ENCODE data around the gene TXK.

Gene TXK

DNA sequence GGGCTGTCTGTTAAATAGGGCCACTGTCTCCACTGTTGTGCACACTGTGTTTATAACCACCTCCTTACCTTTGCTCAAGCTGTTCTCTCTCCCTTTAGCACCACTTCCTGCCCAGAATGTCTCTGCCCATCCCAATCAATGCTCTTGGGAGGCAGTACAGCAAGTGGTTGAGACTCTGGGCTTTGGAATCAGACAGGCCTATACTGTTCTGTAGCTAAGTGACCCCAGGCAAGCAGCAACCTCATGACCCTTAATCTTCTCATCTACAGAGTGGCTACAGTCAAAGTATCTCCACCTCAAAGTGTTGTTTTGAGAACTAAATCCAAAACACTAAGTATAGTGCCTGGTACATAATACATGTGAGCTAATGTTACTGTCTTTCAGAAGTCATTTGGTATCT lies 3.8 kb upstream of the TXK start:
- DNase-seq (ENCODE audit: low read depth, low spot score) = no peak

DNA sequence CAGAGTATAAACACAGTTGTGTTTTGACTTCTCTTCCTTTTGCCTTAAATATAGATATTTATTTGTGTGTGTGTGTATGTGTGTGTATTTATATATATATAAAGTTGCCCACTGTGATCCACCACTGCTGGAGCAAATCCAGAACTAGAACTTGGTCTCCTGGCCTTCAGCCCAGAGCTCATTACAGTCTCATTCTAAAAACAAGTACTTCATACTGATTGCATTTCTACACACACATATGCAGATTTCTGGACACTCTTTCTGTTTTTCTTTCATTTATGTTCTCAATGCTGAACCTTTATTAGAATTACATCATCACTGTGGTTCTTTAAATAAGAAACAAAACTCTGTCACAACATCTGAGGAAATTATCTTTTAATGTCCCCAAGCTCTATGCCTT lies 381 bp downstream of the TXK start:
- no peak for DNase-seq (ENCODE audit: low read depth, low spot score)

DNA sequence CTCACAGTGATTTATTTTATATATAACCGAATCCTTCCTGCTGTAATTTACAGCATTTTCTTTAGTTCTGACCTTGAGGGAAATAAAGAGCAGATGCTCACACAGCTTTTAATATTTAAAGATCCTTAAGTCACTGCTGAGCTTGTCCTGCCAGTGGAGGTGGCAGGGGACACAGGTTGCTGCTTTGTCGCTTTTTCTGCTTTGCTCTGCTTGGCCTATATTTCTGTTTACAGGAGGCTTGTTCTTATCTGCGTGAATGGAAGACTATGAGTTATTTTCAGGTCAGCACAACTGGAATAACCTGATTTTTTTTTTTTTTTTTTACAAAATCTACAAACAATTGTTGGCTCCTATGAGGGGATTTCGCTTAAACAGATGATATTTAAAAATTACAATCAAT lies 2.3 kb downstream of the TXK start:
- DNase-seq (ENCODE audit: low read depth, low spot score) = no peak

DNA sequence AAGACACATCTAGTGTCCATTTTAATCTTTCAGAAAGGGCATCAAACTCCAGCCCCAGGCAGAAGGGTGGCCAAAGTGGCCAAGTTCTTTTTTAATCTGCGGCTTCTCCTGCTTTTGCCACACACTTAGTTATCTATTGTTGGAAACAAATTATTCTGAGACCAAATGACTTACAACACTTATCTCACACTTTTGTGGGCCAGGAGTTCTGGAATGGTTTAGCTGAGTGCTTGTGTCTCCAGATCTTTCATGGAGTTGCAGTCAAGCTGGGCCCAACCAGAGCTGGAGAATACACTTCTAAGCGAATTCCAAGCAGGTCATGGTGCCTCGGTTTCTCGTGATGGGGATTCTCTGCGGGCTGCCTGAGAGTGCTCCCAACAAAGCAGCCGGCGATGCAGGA lies 4.0 kb downstream of the TXK start:
- no peak for DNase-seq (ENCODE audit: low read depth, low spot score)

DNA sequence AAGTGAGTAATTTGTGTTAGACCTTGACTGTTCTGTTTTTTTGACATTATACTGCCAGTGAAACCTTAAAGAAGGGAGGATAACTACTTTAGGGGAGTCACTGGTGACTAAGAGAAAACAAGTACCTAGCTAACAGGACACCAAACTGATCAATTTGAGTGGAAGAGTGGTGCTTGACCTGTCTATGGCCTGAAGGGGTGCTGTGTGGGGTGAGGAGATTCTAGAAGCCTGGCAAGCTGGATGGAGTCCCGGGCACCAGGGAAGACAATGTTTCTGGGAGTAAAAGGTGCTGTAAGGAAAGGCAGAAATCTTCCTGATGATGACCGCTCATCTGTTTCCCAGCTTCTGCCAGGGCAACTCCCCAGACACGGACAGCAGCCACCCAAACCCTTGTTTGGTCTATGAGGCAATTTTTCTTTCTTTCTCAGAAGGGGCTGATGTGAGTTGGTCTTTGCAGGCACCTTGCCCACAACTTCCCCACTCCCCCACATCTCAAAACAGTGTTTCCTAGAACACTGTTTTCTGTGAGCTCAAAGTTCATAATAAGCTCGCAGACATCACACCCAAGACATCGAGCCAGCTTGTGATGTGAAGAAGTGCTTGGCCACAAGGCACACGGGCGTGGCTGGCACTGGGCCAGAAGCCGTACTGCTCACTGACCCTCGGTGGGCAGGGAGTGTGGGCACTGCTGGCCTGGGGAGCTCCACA lies 4.6 kb downstream of the TXK start:
- no peak for DNase-seq (ENCODE audit: low read depth, low spot score)

DNA sequence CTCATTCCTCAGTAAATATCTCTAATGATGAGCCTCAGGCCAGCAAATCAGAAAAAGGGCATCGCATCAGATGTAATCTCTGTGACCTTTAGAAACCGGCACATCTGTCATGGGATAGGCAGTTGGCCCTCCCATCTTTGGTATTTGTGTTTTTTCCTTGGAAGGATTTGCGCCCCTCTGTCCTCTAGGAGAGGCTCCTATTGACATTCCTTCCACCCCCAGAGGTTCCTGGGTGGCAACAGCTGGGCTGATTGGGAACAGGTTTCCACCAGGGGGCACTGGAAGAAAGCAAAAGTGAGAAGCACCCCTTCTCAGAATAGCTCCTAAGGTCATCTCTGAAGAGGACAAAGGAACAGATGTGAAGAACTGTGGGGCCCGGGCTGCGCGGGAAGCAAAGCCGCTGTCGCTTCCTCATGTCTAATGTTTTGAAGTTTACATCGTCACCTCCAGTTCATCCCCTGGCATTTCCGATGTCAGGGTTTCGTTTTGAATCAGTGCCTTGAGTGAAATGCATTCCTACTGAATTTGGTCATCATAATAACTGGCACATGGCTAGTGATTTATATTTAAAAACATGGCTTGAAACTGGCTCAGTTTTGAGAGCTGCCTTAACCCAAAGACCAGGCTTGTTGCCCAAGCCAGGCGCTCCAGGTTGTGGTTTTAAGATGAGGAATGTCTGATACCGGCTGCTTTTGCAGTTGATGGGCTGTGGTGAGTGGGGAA lies 6.2 kb downstream of the TXK start:
- DNase-seq (ENCODE audit: low read depth, low spot score) = peak; percentile 39

- no peak for DNase-seq (ENCODE audit: low read depth, low spot score)
Measured at GRCh38 chr4:48127231-48127630, 6.8 kb downstream of the TXK start.

DNA sequence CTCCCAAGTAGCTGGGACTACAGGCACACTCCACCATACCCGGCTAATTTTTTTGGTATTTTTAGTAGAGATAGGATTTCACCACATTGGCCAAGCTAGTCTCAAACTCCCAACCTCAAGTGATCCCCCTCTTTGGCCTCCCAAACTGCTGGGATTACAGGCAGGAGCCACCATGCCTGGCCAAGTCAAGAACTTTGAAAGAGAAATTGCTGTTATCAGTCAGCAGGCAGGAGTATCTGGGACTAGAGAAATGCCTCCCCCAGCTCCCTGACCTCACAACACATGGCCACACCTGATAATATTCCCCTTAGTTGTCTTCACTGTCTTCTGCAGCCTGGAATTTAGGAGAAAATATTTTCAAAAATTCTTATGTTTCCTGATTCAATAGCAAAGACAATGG lies 7.4 kb downstream of the TXK start:
- no peak for DNase-seq (ENCODE audit: low read depth, low spot score)

- DNase-seq (ENCODE audit: low read depth, low spot score) = no peak
Measured at GRCh38 chr4:48124870-48125269, 9.2 kb downstream of the TXK start.

DNA sequence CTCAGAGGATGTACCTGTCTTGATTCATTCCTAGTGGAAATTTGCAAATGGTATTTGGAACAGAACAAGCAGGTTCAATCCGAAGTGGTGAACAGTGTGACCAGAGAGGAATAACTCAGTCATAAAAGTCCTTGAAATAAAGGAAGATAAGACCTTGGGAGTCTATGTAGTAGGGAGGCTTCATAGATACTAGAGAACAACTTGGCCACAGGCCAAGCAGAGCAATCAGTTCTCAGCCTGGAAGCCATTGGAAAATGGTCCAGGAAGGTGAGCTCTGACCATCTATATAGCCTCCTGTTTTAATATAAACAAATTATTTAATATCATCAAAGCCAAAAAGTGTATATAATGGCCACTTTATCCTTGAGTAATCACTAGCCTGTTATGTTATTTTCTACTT lies 11.3 kb downstream of the TXK start:
- DNase-seq (ENCODE audit: low read depth, low spot score) = no peak

GRCh38 chr4:48121180-48121579 lies 12.9 kb downstream of the TXK start:
- DNase-seq (ENCODE audit: low read depth, low spot score) = no peak

- no peak for DNase-seq (ENCODE audit: low read depth, low spot score)
Measured at GRCh38 chr4:48120132-48120531, 13.9 kb downstream of the TXK start.

DNA sequence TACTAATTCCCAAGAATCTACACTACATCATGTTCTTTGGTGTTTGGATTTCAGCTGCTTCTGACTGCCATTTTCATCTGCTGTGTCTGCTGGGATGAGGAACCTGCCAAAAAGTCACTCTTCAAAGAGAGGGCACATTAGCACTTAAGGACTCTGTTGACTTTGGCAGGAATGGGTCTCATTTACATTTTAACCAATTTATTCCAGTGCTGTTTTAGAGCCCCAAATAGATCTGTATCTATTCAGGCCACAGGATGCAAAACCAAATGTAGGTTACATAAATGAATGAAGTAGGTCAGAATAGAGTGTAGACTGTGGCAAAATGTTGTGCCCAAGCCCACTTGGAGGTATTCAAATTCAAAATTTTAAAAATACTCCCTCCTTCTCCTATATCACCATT lies 14.4 kb downstream of the TXK start:
- no peak for DNase-seq (ENCODE audit: low read depth, low spot score)

DNA sequence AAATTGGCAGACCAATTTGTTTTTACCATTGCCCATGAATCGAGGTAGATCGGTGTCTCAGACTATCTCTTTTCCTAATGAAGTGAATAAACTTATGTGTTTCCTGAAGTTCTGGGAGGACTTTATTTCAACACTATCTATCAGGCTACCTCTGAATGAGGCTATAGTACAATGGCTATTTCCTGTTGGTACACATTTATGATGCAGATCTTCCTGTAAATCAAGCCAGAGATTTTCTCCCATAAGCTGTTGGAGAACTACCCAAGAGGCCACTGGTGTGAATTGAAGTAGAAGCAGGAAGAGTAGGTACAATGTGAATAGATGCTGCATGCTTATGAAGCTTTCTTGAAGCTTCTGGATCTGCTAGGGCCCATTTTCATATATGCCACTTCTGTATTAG lies 16.0 kb downstream of the TXK start:
- DNase-seq (ENCODE audit: low read depth, low spot score) = no peak

GRCh38 chr4:48116582-48116981 lies 17.5 kb downstream of the TXK start:
- DNase-seq (ENCODE audit: low read depth, low spot score) = no peak

- no peak for DNase-seq (ENCODE audit: low read depth, low spot score)
Measured at GRCh38 chr4:48114412-48114811, 19.6 kb downstream of the TXK start.

GRCh38 chr4:48112017-48112667 lies 21.9 kb downstream of the TXK start:
- DNase-seq (ENCODE audit: low read depth, low spot score) = no peak

DNA sequence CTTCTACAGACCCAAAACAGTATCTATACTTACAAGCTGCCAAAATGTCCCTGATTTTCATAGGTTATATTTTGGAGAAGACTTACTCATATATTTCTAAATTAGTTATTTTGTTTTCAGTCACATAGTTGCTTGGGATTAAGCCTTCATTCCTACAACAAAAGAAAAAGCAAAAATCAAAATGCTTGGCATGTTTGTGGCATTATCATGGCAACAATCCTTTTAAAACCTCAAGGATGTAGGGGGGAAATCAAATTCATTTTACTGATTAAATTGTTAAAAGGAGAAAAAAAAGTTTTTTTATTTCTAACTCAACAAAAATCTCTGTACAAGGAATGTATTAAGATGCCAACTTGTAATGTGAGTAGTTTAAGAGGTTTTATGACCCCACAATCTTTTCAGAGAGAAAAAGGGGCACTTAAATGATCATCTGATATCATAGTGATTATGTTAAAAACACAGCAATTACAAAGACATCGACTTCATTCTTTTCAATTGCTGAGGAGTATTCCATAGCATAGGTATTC lies 23.5 kb downstream of the TXK start:
- DNase-seq (ENCODE audit: low read depth, low spot score) = no peak

DNA sequence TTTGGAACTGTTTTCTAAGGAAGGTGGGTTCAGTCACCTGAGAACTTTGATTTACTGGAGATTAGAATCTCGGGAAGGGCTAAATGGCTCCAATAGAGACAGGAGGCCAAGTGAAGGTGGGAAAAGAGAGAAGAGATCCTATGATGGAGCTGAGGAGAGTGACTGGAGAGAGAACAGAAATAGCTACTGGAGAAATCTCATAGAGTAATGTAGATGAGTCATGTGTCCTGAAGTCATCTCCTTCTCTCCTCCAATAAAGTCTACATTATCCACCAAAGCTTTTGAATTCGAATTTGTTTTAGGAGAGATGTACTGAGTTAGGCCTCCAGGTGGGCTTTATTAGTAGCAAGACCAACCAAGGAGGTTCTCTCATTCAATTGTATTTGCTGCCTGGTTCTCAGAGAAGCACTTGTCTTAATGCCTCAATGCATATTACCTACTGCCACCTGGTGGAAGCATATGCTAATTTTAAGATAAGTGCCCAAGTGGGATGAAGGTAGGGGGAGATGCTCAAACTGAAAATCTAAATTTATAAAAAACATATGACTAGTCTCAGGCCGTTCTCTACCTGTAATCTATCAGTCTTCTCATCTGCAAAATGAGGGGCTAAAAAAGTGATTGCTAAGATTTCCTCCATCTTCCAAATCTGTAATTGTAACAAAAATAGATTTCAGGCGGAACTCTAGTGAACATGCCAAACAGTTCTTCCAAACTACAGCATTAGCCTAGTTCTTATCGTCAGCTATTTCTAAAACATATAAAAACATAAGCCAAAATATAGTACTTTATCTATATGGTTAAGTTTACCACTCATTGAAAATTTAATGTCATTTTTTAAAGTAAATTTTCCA lies 24.4 kb downstream of the TXK start:
- DNase-seq (ENCODE audit: low read depth, low spot score) = no peak

DNA sequence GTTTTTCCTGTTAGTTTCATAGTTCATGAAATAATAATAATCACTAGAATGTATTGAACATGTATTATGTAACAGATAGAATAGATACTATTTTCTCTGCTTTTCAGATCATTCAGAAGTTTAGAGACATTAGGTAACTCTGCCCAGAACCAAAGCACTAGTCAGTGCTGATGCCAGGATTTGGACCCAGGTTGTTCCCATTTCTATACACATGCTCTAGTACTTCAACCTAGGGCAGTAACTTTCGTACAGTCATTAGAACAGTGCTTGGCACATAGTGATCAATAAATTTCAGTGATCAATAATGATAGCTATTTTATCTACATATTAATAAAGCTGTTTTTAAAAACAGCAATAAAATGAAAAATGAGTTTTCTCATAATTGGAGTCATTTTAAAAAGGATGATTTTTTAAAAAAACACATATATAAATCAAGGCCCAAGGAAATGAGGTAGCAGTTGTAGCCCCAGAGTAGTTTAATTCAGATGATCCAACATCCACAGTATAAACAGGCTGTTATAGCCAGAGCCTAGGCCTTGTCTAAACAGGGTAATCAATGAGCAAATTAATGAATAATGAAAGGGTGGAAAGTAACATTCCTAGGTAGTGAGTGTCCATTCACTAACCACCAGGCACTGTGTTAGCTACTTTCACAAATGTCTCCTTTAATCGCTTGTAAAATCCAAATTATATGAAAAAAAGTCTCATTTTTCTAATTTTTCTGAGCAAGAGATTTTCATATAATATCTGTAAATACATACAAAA lies 25.6 kb downstream of the TXK start:
- DNase-seq (ENCODE audit: low read depth, low spot score) = no peak

DNA sequence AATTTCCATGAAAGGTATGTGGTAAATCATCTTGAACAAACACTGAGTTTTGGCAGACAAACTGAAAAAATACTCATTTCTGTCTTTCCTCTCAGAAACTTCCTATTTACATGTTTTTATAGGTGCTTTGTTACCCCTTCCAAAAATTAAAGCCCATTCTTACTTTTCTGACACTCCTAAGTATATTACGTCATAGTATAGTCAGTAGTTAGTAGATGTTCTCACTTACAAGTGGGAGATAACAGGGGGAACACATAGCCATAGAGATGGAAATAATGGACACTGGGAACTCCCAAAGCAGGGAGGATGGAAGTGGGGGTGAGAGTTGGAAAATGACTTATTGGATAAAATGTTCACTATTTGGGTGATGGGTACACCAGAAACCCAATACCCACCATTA lies 28.8 kb downstream of the TXK start:
- DNase-seq (ENCODE audit: low read depth, low spot score) = no peak

Data from activated CD4-positive, CD25-positive, alpha-beta regulatory T cell treated with anti-CD3 and anti-CD28 coated beads, Interleukin-2, amount 50 U/mL, for 16 hours (primary cell).